ENCODE data around the gene PSMA6.
A peak's percentile ranks its signal among the peaks of the same experiment; 100 is the strongest.
"Not testable (repeated sequence)": the region's sequence is repeated elsewhere in the genome, so short reads cannot be mapped to it uniquely, and the experiment has no call there.

The PSMA6 gene

DNA sequence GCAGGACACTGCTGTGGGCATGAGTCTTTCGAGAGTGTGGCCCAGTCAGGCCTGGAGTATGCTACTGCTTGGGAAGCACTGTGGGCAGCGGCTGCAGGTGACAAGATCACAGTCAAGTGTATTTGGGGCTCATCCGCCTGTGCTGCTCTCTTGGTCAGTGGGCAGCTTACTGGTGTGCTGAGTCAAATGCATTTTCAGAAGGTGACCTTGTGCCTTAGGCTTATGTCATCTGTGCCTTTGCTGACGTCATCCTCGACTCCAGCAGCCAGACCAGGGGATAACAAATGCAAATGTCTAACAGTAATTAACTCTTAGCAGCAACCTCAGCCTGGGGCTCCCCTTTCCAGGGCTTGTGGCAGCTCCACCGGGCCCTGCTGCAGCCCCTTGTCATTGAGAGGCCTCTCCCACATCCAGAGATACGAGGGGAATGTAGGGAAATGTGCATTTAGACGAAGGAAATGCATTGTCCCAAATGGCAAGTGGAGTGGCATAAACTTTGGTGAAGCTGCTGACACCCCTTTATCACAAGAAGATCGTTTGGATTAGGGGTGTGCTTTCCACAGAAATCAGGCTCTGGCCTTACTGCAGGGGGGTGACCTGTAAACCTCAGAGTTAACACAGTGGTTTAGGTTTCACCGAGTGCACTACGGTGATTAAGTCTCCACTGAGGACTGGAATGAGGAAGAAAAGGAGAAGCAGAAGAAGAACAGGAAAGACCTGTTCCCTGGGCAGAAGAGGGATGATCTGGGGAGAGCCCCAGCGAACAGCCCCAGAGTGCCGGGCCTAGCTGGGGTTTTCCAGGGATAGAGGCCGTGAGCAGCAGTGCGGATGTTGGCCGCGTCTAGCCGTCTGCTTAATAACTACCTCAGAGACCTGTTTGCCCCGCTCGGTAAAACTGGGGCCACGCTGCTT is 39.7 kb downstream of the PSMA6 start:
- no peak for DNase-seq

- DNase-seq, result no peak
Measured at GRCh38 chr14:35332517-35333263, 40.5 kb downstream of the PSMA6 start.

- no peak for DNase-seq
Measured at GRCh38 chr14:35333264-35333730, 41.1 kb downstream of the PSMA6 start.

- DNase-seq, result no peak
Measured at GRCh38 chr14:35333797-35334743, 41.9 kb downstream of the PSMA6 start.

DNA sequence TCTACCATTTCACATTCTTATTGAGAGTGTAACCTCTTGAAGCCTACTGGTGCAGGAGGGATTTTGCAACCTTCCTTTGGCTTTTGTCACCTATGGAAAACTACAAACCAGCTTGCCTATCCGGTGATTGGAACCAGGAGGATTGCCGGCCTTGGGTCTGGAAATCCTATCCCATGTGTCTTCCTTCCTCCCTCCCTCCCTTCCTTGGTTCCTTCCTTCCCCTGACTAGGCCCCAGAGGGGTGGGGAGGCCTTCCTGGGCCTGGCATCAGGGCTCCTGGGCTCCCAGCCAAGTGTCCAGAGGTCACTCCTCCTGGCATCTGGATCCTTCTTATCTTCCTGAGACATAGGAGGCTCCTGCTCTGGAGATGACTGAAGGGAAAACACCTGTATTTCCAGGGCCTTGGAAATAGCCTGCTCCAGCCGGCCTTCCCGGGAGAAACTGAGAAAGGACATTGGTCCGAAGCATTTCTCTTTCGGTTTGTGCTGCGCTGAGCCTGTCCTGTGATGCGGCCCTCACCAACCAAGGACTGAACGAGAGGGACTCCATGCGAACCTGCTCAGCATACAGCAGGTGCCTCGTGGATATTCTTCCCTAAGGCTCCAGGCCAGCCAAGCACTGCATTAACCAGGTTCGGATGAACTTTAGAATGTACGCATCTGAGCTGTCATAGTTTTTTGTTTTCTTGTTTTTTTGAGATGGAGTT is 43.4 kb downstream of the PSMA6 start:
- DNase-seq, result no peak

- not testable (repeated sequence) for DNase-seq
Measured at GRCh38 chr14:35336171-35336493, 44.0 kb downstream of the PSMA6 start.

DNA sequence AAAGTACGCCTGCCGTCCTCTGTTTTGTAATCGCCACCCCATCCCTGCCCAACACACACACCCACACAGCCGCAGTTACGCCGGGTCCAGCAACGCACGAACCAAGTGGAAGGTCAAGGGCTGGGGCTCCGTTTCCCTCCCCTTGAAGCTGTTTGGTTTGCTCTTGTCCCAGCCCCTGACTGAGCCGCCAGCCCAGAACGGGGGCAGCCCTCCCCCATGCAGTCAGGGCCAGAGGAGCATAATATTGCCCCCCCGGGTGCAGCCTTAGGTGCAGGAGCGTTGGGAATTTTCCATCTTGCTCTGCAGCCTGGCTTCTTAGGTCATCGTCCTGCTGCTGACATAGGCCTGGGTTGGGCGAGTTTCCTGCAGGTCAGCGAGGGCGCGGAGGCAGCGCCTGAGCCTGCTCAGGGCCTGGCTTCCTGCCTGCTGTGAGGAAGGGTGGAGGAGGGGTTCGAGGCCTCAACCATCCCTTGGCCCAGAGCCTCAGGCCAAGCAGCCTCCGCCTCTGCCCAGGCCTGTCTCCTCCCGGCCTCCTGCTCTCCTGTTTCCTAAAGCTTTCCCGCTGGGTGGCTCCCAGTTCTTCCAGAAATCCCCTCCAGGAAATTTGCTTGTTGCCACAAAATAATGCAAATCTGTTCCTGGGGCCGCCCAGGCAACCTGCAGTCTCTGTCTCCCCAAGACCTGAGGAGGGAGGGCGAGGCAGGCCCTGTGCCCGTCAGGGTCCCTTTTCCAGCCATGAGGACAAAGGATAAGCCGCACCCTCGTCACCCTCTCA is 44.5 kb downstream of the PSMA6 start:
- no peak for DNase-seq

- no peak for DNase-seq
Measured at GRCh38 chr14:35337269-35338255, 45.4 kb downstream of the PSMA6 start.

- DNase-seq, result no peak
Measured at GRCh38 chr14:35338731-35339405, 46.7 kb downstream of the PSMA6 start.

DNA sequence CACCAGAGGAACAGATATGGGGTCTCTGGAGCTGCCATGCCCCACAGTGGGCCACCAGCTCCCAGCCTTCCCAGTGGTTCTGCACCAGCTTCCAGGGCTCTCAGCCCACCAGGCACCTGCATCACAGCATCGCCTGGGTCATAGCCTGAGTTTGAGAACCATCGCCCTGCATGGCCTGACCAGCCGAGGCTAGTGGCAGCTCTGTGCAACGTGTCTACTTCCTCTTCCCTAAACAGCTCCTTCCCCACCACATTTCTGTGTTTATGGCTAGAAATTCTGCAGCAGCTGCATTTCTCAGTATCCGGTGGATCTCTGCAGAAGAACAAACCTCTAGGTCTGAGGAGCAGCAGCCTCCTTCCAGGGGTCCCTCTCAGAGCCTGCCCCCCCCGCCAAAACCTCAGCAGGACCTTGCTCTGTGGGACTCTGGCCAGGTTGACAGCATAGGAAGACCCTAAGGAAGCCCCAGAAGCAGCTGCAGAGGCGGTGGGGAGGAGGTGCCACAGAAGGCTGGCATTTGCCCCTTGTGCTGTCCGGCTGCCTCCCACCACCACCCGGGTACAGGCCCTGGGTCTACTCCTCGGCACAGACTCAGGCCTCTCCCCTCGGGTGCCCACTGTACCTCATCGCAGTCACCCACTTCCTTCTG is 47.7 kb downstream of the PSMA6 start:
- no peak for DNase-seq

DNA sequence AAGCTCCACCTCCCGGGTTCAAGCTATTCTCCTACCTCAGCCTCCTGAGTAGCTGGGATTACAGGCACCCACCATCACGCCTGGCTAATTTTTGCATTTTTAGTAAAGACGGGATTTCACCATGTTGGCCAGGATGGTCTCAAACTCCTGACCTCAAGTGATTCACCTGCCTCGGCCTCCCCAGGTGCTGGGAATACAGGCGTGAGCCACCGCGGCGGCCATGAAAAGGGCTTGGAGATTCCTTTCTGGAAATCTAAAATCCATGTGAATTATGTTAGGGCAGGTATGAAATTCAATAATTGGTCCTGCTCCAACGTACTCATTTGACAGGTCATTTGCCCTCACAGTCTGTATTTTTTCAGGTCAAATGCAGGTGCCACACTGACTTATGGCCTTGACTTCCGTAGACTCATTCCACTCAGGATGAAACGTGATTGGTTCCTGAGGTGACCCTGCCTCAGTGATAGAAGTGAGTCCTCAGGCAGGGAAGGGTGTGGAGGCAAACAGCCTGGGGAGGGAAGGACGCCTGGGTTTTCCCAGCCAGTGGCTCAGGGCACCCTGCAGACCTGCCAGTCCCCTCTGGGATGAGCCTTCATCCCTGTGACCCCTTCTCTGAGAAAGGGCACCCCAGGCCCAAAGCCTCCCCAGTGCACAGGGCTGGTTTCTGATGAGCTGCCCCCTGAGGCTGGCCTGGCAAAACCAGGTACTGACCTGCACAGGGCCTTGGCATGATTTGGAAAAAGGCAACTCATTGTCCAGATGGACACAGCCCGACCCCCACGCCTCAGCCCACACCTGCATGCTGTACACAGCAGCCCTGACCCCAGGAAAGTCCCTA is 48.7 kb downstream of the PSMA6 start:
- no peak for DNase-seq

GRCh38 chr14:35341454-35341750 is 49.2 kb downstream of the PSMA6 start:
- DNase-seq, result no peak

DNA sequence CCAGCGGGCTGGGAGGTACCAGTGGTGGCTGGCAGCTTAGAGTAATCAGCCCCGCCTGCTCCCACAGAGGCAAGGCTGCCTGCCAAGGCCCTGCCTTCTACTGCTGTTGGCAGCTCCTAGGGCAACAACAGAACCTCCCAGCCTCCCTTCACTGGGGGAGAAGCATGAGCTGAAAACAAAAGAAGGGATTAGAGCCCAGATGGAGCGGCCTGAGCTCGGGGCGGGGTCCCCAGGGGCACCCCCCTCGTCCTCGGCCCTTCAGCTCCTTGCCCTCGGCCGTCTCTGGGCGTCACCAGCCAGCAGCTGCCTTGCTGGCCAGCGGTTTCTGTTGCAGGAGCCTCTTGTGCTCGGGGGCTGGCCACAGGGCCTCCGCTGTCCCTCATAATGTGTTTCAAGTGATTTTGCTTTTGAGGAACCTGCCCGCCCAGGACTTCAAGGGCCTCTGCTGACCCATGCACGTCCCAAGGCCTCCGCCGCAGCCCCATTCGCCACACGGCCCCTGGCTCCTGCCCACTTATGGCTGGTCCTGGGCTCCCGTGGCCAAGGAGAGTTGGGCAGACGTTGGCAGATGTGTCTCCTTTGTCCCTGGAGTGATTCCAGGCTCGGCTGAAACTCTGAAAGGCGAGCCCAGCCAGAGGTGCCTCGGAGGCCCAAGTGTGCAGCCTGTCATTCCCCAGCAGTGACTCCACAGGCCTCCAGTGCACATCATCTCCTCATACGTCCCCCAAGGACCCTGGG is 49.7 kb downstream of the PSMA6 start:
- DNase-seq, result peak; percentile 86

GRCh38 chr14:35342489-35343010 is 50.4 kb downstream of the PSMA6 start:
- DNase-seq, result no peak

- DNase-seq, result no peak
Measured at GRCh38 chr14:35343702-35344101, 51.5 kb downstream of the PSMA6 start.

- no peak for DNase-seq
Measured at GRCh38 chr14:35344107-35344807, 52.1 kb downstream of the PSMA6 start.
